Bronchial epithelial cell (primary cell): ENCODE data around the gene MCM9. TPM values are rescaled to one million over a fixed set of nuclear protein-coding genes. Genes with fewer than 3 reads are reported as not detected.

Experiments used
- DNase-seq: peaks from one replicate; pipeline ENCODE4 v3.0.0-alpha.2; 2010; ENCODE audit warnings: low read depth
- FAIRE-seq: peaks from 2 replicates; lab custom pipeline; 2011; peaks lifted over from hg19 to GRCh38; lab: Jason Lieb, UNC
- H3K27me3 ChIP-seq: 2 replicates; pipeline ENCODE4 v1.5.1; 2011; ENCODE audit warnings: low read length; ENCODE audit not compliant: control insufficient read depth, insufficient read depth
- H3K36me3 ChIP-seq: 2 replicates; pipeline ENCODE4 v1.5.1; 2011; ENCODE audit warnings: low read length; ENCODE audit not compliant: control insufficient read depth, insufficient read depth
- H3K4me3 ChIP-seq: 2 replicates; pipeline ENCODE4 v1.5.1; 2011; ENCODE audit warnings: mild to moderate bottlenecking, low read depth, low read length, control low read depth
- CTCF ChIP-seq: IDR thresholded peaks from 2 replicates; pipeline ENCODE4 v1.5.1; 2011; ENCODE audit warnings: mild to moderate bottlenecking, moderate library complexity, low read length, control low read depth, inconsistent platforms; ENCODE audit not compliant: insufficient read depth, severe bottlenecking
- total RNA-seq: library from RNA; depleted of rRNA; stranded (reverse); fragments of >200 nt; gene quantifications from 2 replicates; pipeline ENCODE4 v1.2.1, GENCODE V29; 2014

Gene MCM9
- total RNA-seq, 1 donor from 2014 or later, result 9.7 TPM

- no peak for TF ChIP-seq CTCF
- no peaks in the 10 kb centered on the region for H3K27me3 ChIP-seq
- FAIRE-seq, result no peak
Observed at GRCh38 chr6:118843685-118844390, 91.1 kb downstream of the MCM9 start.

GRCh38 chr6:118830691-118831090, 104.3 kb downstream of the MCM9 start:
- Histone ChIP-seq H3K4me3 (no peak overlapping the region), H3K36me3 (peaks cover 1% of the 10 kb centered on the region), H3K27me3 (no peaks in the 10 kb centered on the region)
- TF ChIP-seq CTCF, result no peak
- no peak for DNase-seq
- no peak for FAIRE-seq

More at GRCh38 chr6:118843685-118844390, 91.1 kb downstream of the MCM9 start:
- no peak overlapping the region for H3K4me3 ChIP-seq
- no peaks in the 10 kb centered on the region for H3K36me3 ChIP-seq
- no peak for DNase-seq

- Histone ChIP-seq H3K36me3 (peaks cover 1% of the 10 kb centered on the region), H3K4me3 (no peak overlapping the region), H3K27me3 (no peaks in the 10 kb centered on the region)
- no peak for TF ChIP-seq CTCF
- DNase-seq (no peak), FAIRE-seq (no peak)
Observed at GRCh38 chr6:118829817-118830478, 105.0 kb downstream of the MCM9 start.

- DNase-seq (no peak), FAIRE-seq (no peak)
- H3K27me3 ChIP-seq, result no peaks in the 10 kb centered on the region
- H3K36me3 ChIP-seq, result peaks cover 6% of the 10 kb centered on the region
- TF ChIP-seq CTCF, result no peak
- H3K4me3 ChIP-seq, result no peak overlapping the region
Observed at GRCh38 chr6:118826096-118826495, 108.9 kb downstream of the MCM9 start.

- Histone ChIP-seq H3K36me3 (peaks cover 6% of the 10 kb centered on the region), H3K27me3 (no peaks in the 10 kb centered on the region), H3K4me3 (no peak overlapping the region)
- DNase-seq, result peak; percentile 17
- TF ChIP-seq CTCF, result no peak
- no peak for FAIRE-seq
Observed at GRCh38 chr6:118825661-118826060, 109.3 kb downstream of the MCM9 start.

GRCh38 chr6:118815495-118815894, 119.5 kb downstream of the MCM9 start:
- no peak for FAIRE-seq
- no peak for DNase-seq
- no peaks in the 10 kb centered on the region for H3K36me3 ChIP-seq
- no peak for TF ChIP-seq CTCF
- no peaks in the 10 kb centered on the region for H3K27me3 ChIP-seq
- no peak overlapping the region for H3K4me3 ChIP-seq
